Kidney (tissue), 14 donors: Measurements from ENCODE around the gene AASDHPPT. TPM values are rescaled to one million over a fixed set of nuclear protein-coding genes. Genes with fewer than 3 reads are reported as not detected.

Experiments
- DNase-seq, 5 donors: peaks; one replicate each; pipeline ENCODE4 v3.0.0-alpha.2; 2013 to 2020
- FAIRE-seq: peaks from 2 replicates; lab custom pipeline; 2012; peaks lifted over from hg19 to GRCh38; lab: Jason Lieb, UNC
- H3K27ac ChIP-seq, 2 donors: one replicate each; pipeline ENCODE4 v1.7.0; 2013; ENCODE audit warnings: low read depth in 2 of 2, low read length in 2 of 2, inconsistent platforms in 1 of 2
- H3K27me3 ChIP-seq: one replicate; pipeline ENCODE4 v1.7.1; 2013; ENCODE audit warnings: low read length, inconsistent platforms; ENCODE audit not compliant: control insufficient read depth, insufficient read depth
- H3K36me3 ChIP-seq, 3 donors: one replicate each; pipeline versions ENCODE4 v1.7.0 to v1.7.1; 2013; ENCODE audit warnings: low read length in 3 of 3, control low read depth in 1 of 3, inconsistent platforms in 1 of 3; ENCODE audit not compliant: insufficient read depth in 3 of 3, control insufficient read depth in 2 of 3
- H3K4me1 ChIP-seq, 3 donors: one replicate each; pipeline versions ENCODE4 v1.7.0 to v1.7.1; 2013; ENCODE audit warnings: low read length in 3 of 3, inconsistent platforms in 1 of 3, low read depth in 1 of 3; ENCODE audit not compliant: control insufficient read depth in 2 of 3, insufficient read depth in 2 of 3
- H3K4me3 ChIP-seq, 3 donors: one replicate each; pipeline versions ENCODE4 v1.7.0 to v1.8.1; 2013; ENCODE audit warnings: low read length in 3 of 3, control low read depth in 1 of 3, inconsistent platforms in 1 of 3
- H3K9ac ChIP-seq, 3 donors: one replicate each; pipeline versions ENCODE4 v1.7.0 to v1.7.1; 2013; ENCODE audit warnings: low read length in 3 of 3, control low read depth in 1 of 3, inconsistent platforms in 1 of 3
- H3K9me3 ChIP-seq, 3 donors: one replicate each; pipeline versions ENCODE4 v1.7.0 to v1.7.1; 2013; ENCODE audit warnings: low read length in 3 of 3, control low read depth in 1 of 3, inconsistent platforms in 1 of 3; ENCODE audit not compliant: control insufficient read depth in 2 of 3, insufficient read depth in 1 of 3
- intact Hi-C: fragments of 100-400 bp; cut with DNase I; formaldehyde crosslinking; loops from one replicate; pipeline ENCODE4 v1.11.1; 2022
- polyA plus RNA-seq: library from polyadenylated mRNA; stranded (reverse); fragments of 350-450 nt; fragmentation: Illumina TruSeq; extraction: RNeasy Lipid Tissue Mini Kit (QIAGEN cat#74804); gene quantifications from one replicate; pipeline ENCODE4 v1.2.3, GENCODE V29; 2014; ENCODE audit warnings: low read depth, low replicate concordance; ENCODE audit not compliant: insufficient read depth
- total RNA-seq: library from RNA; stranded (reverse); fragmentation: NEBNext Ultra II Directional; extraction: Animal tissue kit (Norgen Biotek cat#: 25700); gene quantifications from one replicate; pipeline ENCODE4 v1.2.1, GENCODE V29; 2021
- TF ChIP-seq, protein P1 (sequence below): IDR thresholded peaks from 3 replicates; pipeline ENCODE4 v1.5.1; 2012; ENCODE audit warnings: mild to moderate bottlenecking, moderate library complexity, borderline replicate concordance; ENCODE audit not compliant: insufficient read depth; ENCODE audit errors: extremely low read depth
- donor health status: control.
- donor health status: control.
- donor health status: control.
- donor health status: control.
- donor health status: control.
- donor health status: DM: yes; HTN: yes; CAD: no.
- donor health status: Normal renal cell carcinoma (clear cell type).

Gene AASDHPPT
- total and polyA plus RNA-seq, 2 donors from 2014 or later = 20.8 to 33.0 TPM

GRCh38 chr11:106105986-106106385 is 28.5 kb downstream of the AASDHPPT start:
- no peak for FAIRE-seq
- Histone ChIP-seq H3K4me3 (no peak overlapping the region), H3K36me3 (no peaks in the 10 kb centered on the region), H3K9ac (no peak overlapping the region), H3K4me1 (no peaks in the 10 kb centered on the region), H3K9me3 (no peaks in the 10 kb centered on the region), H3K27ac (no peak overlapping the region), H3K27me3 (no peaks in the 10 kb centered on the region)
- no peak for DNase-seq
- intact Hi-C loops = no loop called here
- TF ChIP-seq, protein P1, sequence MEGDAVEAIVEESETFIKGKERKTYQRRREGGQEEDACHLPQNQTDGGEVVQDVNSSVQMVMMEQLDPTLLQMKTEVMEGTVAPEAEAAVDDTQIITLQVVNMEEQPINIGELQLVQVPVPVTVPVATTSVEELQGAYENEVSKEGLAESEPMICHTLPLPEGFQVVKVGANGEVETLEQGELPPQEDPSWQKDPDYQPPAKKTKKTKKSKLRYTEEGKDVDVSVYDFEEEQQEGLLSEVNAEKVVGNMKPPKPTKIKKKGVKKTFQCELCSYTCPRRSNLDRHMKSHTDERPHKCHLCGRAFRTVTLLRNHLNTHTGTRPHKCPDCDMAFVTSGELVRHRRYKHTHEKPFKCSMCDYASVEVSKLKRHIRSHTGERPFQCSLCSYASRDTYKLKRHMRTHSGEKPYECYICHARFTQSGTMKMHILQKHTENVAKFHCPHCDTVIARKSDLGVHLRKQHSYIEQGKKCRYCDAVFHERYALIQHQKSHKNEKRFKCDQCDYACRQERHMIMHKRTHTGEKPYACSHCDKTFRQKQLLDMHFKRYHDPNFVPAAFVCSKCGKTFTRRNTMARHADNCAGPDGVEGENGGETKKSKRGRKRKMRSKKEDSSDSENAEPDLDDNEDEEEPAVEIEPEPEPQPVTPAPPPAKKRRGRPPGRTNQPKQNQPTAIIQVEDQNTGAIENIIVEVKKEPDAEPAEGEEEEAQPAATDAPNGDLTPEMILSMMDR = no peak

DNA sequence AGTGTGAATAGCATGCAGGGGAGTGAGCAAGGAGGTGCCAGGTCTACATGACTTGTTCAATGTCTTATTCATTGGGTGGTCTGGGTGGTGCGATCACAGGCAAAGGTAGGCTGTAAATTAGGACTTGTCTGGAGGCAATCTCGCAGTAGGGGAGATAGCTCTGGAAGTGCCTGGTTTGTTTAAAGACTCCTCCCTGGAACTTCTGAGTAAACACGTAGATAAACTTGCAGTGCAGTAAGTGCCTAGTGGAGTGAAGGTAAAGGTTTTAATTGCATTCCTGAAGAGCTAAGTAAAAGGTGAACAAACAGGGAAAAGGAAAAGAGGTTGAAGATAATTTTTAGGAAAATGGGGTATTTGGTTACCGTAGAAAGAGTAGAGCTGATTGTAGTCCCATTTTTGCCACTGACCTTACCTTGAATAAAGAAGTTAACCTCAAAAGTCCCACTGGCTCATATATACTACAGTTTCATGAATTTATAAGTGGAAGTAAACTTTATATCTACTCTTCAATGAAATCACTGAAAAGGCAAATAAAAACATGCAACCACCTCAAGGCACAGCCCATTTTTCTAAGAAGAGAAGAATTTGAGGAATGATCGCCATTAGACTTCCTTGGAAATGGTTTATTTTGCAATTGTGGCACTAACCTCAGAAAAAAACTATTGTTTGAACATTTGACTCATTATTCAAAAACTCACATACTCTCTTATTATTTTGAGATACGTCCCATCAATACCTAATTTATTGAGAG is 44.3 kb downstream of the AASDHPPT start:
- Histone ChIP-seq H3K36me3 (no peaks in the 10 kb centered on the region), H3K9ac (no peak overlapping the region), H3K4me1 (no peaks in the 10 kb centered on the region), H3K9me3 (no peaks in the 10 kb centered on the region), H3K4me3 (no peak overlapping the region), H3K27ac (no peak overlapping the region), H3K27me3 (no peaks in the 10 kb centered on the region)
- FAIRE-seq = no peak
- no peak for DNase-seq
- TF ChIP-seq, protein P1 = no peak
- intact Hi-C loops = no loop called here

DNA sequence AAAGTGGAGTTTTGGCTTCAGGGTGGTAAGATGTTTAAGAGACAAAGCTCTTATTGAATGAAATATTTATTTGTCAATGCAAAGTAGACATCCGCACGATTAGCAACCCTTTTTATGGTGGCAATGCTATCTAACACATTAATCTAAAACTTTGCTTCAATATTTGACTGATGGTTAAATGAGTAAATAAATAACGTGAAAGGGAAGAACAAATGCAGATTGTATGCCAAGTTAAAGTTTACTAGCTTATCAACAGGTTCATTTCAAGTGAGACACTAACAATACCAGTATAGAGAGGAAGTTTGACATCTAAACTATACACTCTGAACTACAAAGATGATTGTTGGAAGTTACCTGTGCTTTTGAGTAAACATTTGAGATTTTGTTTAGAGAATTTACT is 50.1 kb downstream of the AASDHPPT start:
- H3K4me1 ChIP-seq = no peaks in the 10 kb centered on the region
- intact Hi-C loops = no loop called here
- no peak for DNase-seq
- no peak overlapping the region for H3K9ac ChIP-seq
- no peak overlapping the region for H3K4me3 ChIP-seq
- TF ChIP-seq, protein P1 = no peak
- H3K9me3 ChIP-seq = no peaks in the 10 kb centered on the region
- no peaks in the 10 kb centered on the region for H3K27me3 ChIP-seq
- H3K27ac ChIP-seq = no peak overlapping the region
- no peak for FAIRE-seq
- no peaks in the 10 kb centered on the region for H3K36me3 ChIP-seq
